ENCODE results near the gene TRAF2. TPM values are rescaled to one million over a fixed set of nuclear protein-coding genes. Genes with fewer than 3 reads are reported as not detected.

The TRAF2 gene
- total RNA-seq, 1 donor, result 6.2 TPM

GRCh38 chr9:136910901-136911245 lies 24.6 kb downstream of the TRAF2 start:
- Histone ChIP-seq H3K4me2 (ENCODE audit: insufficient read depth, low read length) (no peak overlapping the region), H3K36me3 (ENCODE audit: insufficient read depth, low read length) (peaks cover 32% of the 10 kb centered on the region), H2AFZ (ENCODE audit: low read length) (no peak overlapping the region), H3K4me1 (ENCODE audit: insufficient read depth, low read length) (no peaks in the 10 kb centered on the region), H3K27ac (ENCODE audit: low read depth, low read length) (no peak overlapping the region), H3K27me3 (ENCODE audit: insufficient read depth, low read length) (no peaks in the 10 kb centered on the region), H3K4me3 (ENCODE audit: insufficient read depth, low read length) (no peak overlapping the region), H4K20me1 (ENCODE audit: insufficient read depth, low read length) (peaks cover 2% of the 10 kb centered on the region), H3K79me2 (ENCODE audit: insufficient read depth, low read length) (no peaks in the 10 kb centered on the region), H3K9me3 (ENCODE audit: low read depth, low read length) (no peaks in the 10 kb centered on the region)
- peak; percentile 48 for DNase-seq (ENCODE audit: insufficient read length, low spot score, missing footprints)
- no peak for TF ChIP-seq CTCF (IDR thresholded peaks at IDR 0.05; ENCODE audit: extremely low read depth, low read depth, low read length)

- Histone ChIP-seq H3K79me2 (ENCODE audit: insufficient read depth, low read length) (no peaks in the 10 kb centered on the region), H2AFZ (ENCODE audit: low read length) (no peak overlapping the region), H3K4me2 (ENCODE audit: insufficient read depth, low read length) (no peak overlapping the region), H3K36me3 (ENCODE audit: insufficient read depth, low read length) (peaks cover 41% of the 10 kb centered on the region), H3K27ac (ENCODE audit: low read depth, low read length) (no peak overlapping the region), H3K9me3 (ENCODE audit: low read depth, low read length) (no peaks in the 10 kb centered on the region), H3K4me3 (ENCODE audit: insufficient read depth, low read length) (no peak overlapping the region), H3K4me1 (ENCODE audit: insufficient read depth, low read length) (no peaks in the 10 kb centered on the region), H3K27me3 (ENCODE audit: insufficient read depth, low read length) (no peaks in the 10 kb centered on the region), H4K20me1 (ENCODE audit: insufficient read depth, low read length) (peaks cover 3% of the 10 kb centered on the region)
- TF ChIP-seq CTCF (IDR thresholded peaks at IDR 0.05; ENCODE audit: extremely low read depth, low read depth, low read length), result no peak
- DNase-seq (ENCODE audit: insufficient read length, low spot score, missing footprints), result peak; percentile 55
Measured at GRCh38 chr9:136913701-136914438, 27.6 kb downstream of the TRAF2 start.

- peaks cover 33% of the 10 kb centered on the region for H3K36me3 ChIP-seq (ENCODE audit: insufficient read depth, low read length)
- H3K79me2 ChIP-seq (ENCODE audit: insufficient read depth, low read length), result no peaks in the 10 kb centered on the region
- H4K20me1 ChIP-seq (ENCODE audit: insufficient read depth, low read length), result peaks cover 3% of the 10 kb centered on the region
- peak; percentile 68 for DNase-seq (ENCODE audit: insufficient read length, low spot score, missing footprints)
- no peak overlapping the region for H3K4me2 ChIP-seq (ENCODE audit: insufficient read depth, low read length)
- H3K4me1 ChIP-seq (ENCODE audit: insufficient read depth, low read length), result no peaks in the 10 kb centered on the region
- no peak overlapping the region for H3K27ac ChIP-seq (ENCODE audit: low read depth, low read length)
- H3K27me3 ChIP-seq (ENCODE audit: insufficient read depth, low read length), result no peaks in the 10 kb centered on the region
- H3K9me3 ChIP-seq (ENCODE audit: low read depth, low read length), result no peaks in the 10 kb centered on the region
- no peak for TF ChIP-seq CTCF (IDR thresholded peaks at IDR 0.05; ENCODE audit: extremely low read depth, low read depth, low read length)
- H2AFZ ChIP-seq (ENCODE audit: low read length), result no peak overlapping the region
- no peak overlapping the region for H3K4me3 ChIP-seq (ENCODE audit: insufficient read depth, low read length)
Measured at GRCh38 chr9:136915632-136916329, 29.5 kb downstream of the TRAF2 start.
